NCI-H1436 treated with DMSO at 0.1 percent for 48 hours (cell line): ENCODE data around the gene PCYT1A.
"Not testable (repeated sequence)": the region's sequence is repeated elsewhere in the genome, so short reads cannot be mapped to it uniquely, and the experiment has no call there.

Experiments
- DNase-seq: peaks from one replicate; lab custom pipeline; 2025; lab: John Stamatoyannopoulos, UW

Gene PCYT1A

GRCh38 chr3:196214783-196215441, 72.6 kb downstream of the PCYT1A start:
- no peak for DNase-seq

- DNase-seq = no peak
Measured at GRCh38 chr3:196210673-196211556, 76.6 kb downstream of the PCYT1A start, which contains the start of gene ZDHHC19. Gene ZDHHC19 (minus strand): TSS chr3:196211400. CDS start chr3:196211315, 85 bp downstream.

GRCh38 chr3:196209944-196210672, 77.4 kb downstream of the PCYT1A start:
- not testable (repeated sequence) for DNase-seq

GRCh38 chr3:196208942-196209695, 78.4 kb downstream of the PCYT1A start:
- DNase-seq = no peak

GRCh38 chr3:196207833-196208607, 79.5 kb downstream of the PCYT1A start:
- DNase-seq = no peak

GRCh38 chr3:196207159-196207832, 80.2 kb downstream of the PCYT1A start:
- DNase-seq = no peak

GRCh38 chr3:196205442-196206205, 81.9 kb downstream of the PCYT1A start:
- DNase-seq = not testable (repeated sequence)

- DNase-seq = no peak
Measured at GRCh38 chr3:196203846-196204245, 83.7 kb downstream of the PCYT1A start.

- no peak for DNase-seq
Measured at GRCh38 chr3:196202516-196202970, 85.0 kb downstream of the PCYT1A start.

- no peak for DNase-seq
Measured at GRCh38 chr3:196198771-196199753, 88.5 kb downstream of the PCYT1A start.

GRCh38 chr3:196198081-196198675, 89.3 kb downstream of the PCYT1A start:
- DNase-seq = no peak

- no peak for DNase-seq
Measured at GRCh38 chr3:196197524-196197923, 90.0 kb downstream of the PCYT1A start.

- no peak for DNase-seq
Measured at GRCh38 chr3:196195664-196196265, 91.8 kb downstream of the PCYT1A start.

- DNase-seq = no peak
Measured at GRCh38 chr3:196194542-196194915, 93.0 kb downstream of the PCYT1A start.

GRCh38 chr3:196193736-196194541, 93.6 kb downstream of the PCYT1A start:
- no peak for DNase-seq

- DNase-seq = no peak
Measured at GRCh38 chr3:196193133-196193735, 94.3 kb downstream of the PCYT1A start.
